Measurements from ENCODE around the gene PLAC9. TPM values are rescaled to one million over a fixed set of nuclear protein-coding genes. Genes with fewer than 3 reads are reported as not detected.

The PLAC9 gene
- total RNA-seq, 1 donor from 2014 or later = not detected

DNA sequence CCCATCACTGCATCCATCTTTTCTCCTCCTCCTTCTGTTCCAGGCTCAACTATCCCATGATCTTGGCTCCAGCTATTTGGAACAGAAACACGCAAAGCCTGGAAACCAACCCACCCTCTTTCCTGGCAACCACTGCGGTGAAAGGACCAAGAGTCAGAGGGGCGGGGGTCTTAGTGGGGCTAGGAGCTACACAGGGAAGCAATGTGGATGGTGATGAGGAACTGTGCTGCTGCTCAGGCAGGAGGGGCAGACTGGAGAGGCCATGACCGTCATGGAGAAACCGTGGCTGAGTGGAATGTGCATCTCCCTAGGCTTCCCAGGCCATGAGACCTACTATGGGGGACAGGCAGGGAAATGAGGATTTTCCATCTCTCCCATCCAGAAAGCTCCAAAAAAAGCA, 25.6 kb downstream of the PLAC9 start:
- no peak for DNase-seq (ENCODE audit: low spot score)
- no peaks in the 10 kb centered on the region for H3K9me3 Mint-ChIP-seq
- peak overlapping the region; percentile 8 for H3K27ac Mint-ChIP-seq
- intact Hi-C loops (cut with micrococcal nuclease) = no loop called here
- peaks cover 15% of the 10 kb centered on the region for H3K4me1 Mint-ChIP-seq (ENCODE audit: low read depth)
- H3K4me3 Mint-ChIP-seq (ENCODE audit: low read depth) = no peak overlapping the region
- peaks cover 92% of the 10 kb centered on the region for H3K36me3 Mint-ChIP-seq (ENCODE audit: low read depth)
- no peaks in the 10 kb centered on the region for H3K27me3 Mint-ChIP-seq (ENCODE audit: low read depth)

DNA sequence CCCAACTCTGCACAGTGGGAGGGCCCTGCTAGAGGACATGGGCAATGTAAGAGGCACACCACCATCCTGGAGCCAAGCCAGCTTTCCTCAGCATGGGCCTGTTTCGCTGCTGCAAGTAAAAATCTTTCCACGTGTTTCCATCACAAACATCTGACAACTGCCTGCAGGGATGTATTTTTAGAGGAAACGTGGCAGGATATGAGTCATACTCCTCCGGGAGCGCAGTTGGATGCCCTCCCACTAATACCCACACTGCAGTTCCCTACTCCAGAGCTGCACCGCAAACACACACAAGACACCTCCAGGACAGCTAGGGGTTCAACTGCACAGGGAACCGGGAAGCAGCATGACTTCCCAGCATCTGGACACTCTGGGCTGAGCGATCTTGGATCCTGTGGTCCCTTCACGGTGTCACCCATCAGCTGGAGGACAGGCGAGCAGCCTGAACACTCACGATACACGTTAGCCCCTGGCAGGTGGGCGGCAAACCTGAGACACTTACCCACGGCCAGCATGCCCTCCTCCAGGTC, 26.1 kb downstream of the PLAC9 start:
- H3K9me3 Mint-ChIP-seq = no peaks in the 10 kb centered on the region
- intact Hi-C loops (cut with micrococcal nuclease) = no loop called here
- no peaks in the 10 kb centered on the region for H3K27me3 Mint-ChIP-seq (ENCODE audit: low read depth)
- peaks cover 92% of the 10 kb centered on the region for H3K36me3 Mint-ChIP-seq (ENCODE audit: low read depth)
- H3K27ac Mint-ChIP-seq = peak overlapping the region; percentile 12
- H3K4me3 Mint-ChIP-seq (ENCODE audit: low read depth) = no peak overlapping the region
- DNase-seq (ENCODE audit: low spot score) = no peak
- peaks cover 15% of the 10 kb centered on the region for H3K4me1 Mint-ChIP-seq (ENCODE audit: low read depth)

DNA sequence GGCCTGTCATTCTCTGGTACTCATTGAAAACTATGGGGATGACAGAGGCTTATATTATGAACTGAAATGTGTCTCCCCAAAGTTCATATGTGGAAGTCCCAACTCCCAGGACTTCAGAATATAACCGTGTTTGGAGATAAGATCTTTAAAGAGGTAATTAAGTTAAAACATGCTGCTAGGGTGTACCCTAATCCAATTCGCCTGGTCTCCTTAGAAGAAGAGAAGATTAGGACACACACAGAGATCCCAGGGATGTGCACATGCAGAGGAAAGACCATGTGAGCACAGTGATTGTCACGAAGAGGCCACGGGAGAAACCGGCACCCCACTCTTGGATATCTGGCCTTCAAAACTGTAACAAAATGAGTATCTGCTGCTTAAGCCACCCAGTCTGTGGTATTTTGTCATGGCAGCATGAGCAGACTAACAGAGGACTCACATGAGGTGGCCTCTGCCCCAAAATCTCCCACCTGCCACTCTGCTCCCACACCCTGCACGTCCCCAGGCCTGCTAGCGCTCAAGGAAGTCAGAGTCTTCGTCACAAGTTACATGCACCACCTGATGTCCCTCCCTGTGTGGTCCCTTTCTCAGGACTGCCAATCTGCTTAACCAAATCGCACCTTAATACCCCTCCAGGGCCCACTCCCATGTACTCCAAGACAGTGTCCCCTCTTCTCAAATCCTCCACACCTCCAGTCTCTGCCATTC, 26.8 kb downstream of the PLAC9 start:
- Mint-ChIP-seq H3K9me3 (no peaks in the 10 kb centered on the region), H3K27me3 (ENCODE audit: low read depth) (no peaks in the 10 kb centered on the region), H3K27ac (peak overlapping the region; percentile 36), H3K4me3 (ENCODE audit: low read depth) (no peak overlapping the region), H3K36me3 (ENCODE audit: low read depth) (peaks cover 93% of the 10 kb centered on the region), H3K4me1 (ENCODE audit: low read depth) (peaks cover 15% of the 10 kb centered on the region)
- DNase-seq (ENCODE audit: low spot score) = no peak
- intact Hi-C loops (cut with micrococcal nuclease) = no loop called here

DNA sequence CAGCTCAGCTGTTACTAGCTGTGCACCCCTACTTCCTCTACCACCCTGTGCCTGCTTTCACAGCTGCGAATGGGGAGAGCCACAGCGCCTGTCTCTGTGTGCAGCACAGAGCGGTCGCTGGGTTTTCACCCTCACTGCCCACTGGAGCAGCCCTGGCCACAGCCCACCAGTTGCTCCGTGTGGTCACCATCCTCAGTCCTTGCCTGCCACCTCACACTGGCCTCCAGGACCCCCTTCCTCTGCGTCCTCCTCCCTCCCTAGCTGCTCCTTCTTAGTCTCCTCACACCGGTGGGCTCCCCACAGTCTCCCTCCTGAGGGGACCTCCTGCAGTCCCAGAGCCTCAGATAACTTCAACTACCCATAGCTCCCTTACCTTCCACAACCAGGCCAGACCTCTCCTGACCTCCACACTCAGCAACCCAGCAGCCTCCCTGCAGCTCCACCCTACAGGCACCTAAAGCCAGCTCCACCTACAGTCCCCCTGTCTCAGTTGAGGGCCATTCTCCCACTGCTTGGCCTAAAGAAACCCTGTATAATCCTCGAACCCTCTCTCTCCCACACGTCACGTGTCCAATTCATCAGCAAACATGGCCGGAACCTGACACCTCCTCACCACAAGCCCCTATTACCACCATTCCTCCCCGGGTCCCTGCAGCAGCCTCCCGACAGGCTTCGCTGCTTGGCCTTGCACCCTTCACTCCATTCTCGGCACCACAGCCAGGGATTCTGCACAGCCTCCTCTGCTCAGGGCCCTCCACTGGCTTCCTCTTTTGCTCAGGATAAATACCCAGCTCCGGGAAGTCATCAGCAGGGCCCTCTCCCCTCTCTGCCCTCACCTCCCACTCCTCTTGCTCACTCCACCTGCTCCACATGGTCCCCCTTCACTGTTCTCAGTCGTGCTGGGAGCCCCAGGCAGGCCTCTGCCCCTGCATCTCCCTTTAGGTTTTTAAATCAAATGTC, 28.1 kb downstream of the PLAC9 start:
- Mint-ChIP-seq H3K4me1 (ENCODE audit: low read depth) (peaks cover 10% of the 10 kb centered on the region), H3K27ac (peak overlapping the region; percentile 25), H3K9me3 (no peaks in the 10 kb centered on the region), H3K36me3 (ENCODE audit: low read depth) (peaks cover 85% of the 10 kb centered on the region), H3K4me3 (ENCODE audit: low read depth) (no peak overlapping the region), H3K27me3 (ENCODE audit: low read depth) (no peaks in the 10 kb centered on the region)
- DNase-seq (ENCODE audit: low spot score) = no peak
- intact Hi-C loops (cut with micrococcal nuclease) = no loop called here

DNA sequence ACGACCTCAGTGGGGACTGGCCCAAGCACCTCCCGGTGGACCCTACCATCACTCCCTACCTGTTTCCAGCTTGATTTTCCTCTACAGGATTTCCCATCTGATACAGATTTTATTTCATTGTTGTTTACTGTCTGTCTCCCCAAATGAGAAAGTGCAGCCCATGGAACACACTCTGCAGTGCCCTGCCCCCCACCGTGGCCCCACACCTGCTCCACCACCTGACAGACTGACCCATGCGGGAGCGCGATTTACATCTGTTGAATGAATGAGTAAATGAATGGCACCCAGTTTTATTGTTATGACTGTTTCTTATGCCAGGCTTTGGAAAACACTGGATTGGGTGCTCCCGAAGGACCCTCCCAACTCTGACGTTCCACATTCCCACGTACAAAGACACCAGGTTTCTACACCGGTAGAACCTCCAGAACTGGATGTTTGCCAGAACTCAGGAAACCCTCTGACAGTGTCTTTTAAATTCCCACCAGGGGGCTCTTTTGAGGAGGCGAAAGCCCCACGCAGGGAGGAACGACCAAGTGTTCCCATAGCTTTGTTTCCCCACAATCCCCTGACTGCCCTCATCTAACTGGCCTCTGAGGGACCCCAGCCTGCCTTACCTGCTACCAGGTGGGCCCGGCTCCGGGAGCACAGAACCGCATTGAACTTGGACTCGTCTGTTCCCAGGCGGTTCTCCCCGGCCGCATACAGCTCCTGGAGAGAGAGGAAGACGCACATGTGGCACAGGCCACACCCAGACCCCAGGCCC, 29.0 kb downstream of the PLAC9 start:
- H3K27ac Mint-ChIP-seq = peak overlapping the region; percentile 25
- DNase-seq (ENCODE audit: low spot score) = no peak
- peaks cover 15% of the 10 kb centered on the region for H3K4me1 Mint-ChIP-seq (ENCODE audit: low read depth)
- intact Hi-C loops (cut with micrococcal nuclease) = no loop called here
- H3K9me3 Mint-ChIP-seq = no peaks in the 10 kb centered on the region
- H3K27me3 Mint-ChIP-seq (ENCODE audit: low read depth) = no peaks in the 10 kb centered on the region
- H3K36me3 Mint-ChIP-seq (ENCODE audit: low read depth) = peaks cover 88% of the 10 kb centered on the region
- no peak overlapping the region for H3K4me3 Mint-ChIP-seq (ENCODE audit: low read depth)

DNA sequence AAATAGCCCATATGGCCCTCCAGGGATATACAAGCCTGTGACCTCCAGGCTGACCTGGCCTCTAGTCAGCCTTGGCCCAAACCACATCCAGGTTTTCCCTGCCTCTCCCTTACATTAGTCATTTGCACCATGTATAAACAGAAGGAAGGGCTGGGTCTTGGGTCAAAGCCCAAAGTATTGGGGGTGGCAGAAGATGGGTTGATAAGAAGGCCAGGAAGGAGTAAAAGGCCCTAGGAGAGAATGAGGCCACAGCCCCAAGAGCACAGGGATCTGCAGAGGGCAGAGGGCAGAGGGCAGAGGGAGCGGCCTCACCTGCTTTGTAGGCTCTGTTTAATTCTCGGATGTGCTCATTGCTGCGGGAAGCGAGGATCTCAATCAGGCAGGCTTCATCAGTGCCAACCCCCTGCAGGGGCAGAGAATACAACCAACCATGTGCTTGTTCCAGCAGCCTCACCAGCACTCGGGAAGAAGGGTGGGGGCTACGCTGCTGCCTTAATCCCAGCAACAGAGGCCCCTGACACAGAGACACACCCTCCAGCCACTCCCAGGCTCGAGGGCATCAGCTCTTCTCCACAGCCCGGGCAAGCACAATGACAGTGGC, 31.3 kb downstream of the PLAC9 start:
- peaks cover 70% of the 10 kb centered on the region for H3K36me3 Mint-ChIP-seq (ENCODE audit: low read depth)

DNA sequence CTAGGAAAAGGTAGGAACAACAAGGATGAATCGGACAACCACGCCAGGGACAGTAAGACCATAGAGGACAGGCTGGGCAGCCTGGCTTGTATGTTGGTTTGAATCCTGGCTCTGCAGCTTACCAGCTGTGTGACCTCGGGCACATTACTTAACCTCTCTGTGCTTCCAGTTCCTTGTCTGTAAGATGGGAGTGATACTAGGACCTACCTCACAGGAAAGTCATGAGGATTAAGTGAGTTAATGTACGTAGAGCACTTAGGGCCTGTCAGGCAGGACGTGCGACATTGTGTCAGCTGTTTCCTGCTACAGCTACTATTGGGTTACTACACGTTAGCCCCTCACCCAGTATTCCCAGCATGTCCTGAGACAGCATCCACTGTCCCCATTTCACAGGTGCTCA, 32.1 kb downstream of the PLAC9 start:
- Mint-ChIP-seq H3K27ac (no peak overlapping the region), H3K27me3 (ENCODE audit: low read depth) (no peaks in the 10 kb centered on the region), H3K4me1 (ENCODE audit: low read depth) (peaks cover 7% of the 10 kb centered on the region), H3K4me3 (ENCODE audit: low read depth) (no peak overlapping the region), H3K9me3 (no peaks in the 10 kb centered on the region), H3K36me3 (ENCODE audit: low read depth) (peaks cover 67% of the 10 kb centered on the region)
- DNase-seq (ENCODE audit: low spot score) = no peak
- intact Hi-C loops (cut with micrococcal nuclease) = no loop called here

More for the DNA sequence above, 31.3 kb downstream of the PLAC9 start:
- peaks cover 15% of the 10 kb centered on the region for H3K4me1 Mint-ChIP-seq (ENCODE audit: low read depth)
- H3K27ac Mint-ChIP-seq = no peak overlapping the region
- H3K9me3 Mint-ChIP-seq = no peaks in the 10 kb centered on the region
- H3K4me3 Mint-ChIP-seq (ENCODE audit: low read depth) = no peak overlapping the region
- intact Hi-C loops (cut with micrococcal nuclease) = no loop called here
- H3K27me3 Mint-ChIP-seq (ENCODE audit: low read depth) = no peaks in the 10 kb centered on the region
- no peak for DNase-seq (ENCODE audit: low spot score)

DNA sequence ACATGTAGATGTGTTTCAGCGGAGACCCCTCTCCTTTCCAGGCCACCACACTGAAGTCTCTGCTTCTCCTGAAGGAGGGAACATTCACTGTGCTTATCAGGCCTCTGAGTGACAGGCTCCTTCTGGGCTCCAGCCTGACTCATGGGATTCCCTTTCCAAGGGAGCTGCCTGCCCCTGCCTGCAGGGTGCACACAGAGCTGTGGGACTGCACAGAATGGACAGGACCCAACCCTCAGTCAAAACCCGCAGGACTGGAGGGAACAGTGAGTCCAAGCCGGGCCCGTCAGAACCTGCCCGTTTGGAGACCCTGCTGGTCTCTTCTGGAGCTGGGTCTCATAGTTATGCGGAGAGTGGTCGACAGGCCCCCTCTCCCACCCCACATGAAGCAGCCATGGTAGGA, 32.6 kb downstream of the PLAC9 start:
- Mint-ChIP-seq H3K4me3 (ENCODE audit: low read depth) (no peak overlapping the region), H3K4me1 (ENCODE audit: low read depth) (peaks cover 6% of the 10 kb centered on the region), H3K27me3 (ENCODE audit: low read depth) (no peaks in the 10 kb centered on the region), H3K27ac (no peak overlapping the region), H3K36me3 (ENCODE audit: low read depth) (peaks cover 65% of the 10 kb centered on the region), H3K9me3 (no peaks in the 10 kb centered on the region)
- no peak for DNase-seq (ENCODE audit: low spot score)
- intact Hi-C loops (cut with micrococcal nuclease) = no loop called here

DNA sequence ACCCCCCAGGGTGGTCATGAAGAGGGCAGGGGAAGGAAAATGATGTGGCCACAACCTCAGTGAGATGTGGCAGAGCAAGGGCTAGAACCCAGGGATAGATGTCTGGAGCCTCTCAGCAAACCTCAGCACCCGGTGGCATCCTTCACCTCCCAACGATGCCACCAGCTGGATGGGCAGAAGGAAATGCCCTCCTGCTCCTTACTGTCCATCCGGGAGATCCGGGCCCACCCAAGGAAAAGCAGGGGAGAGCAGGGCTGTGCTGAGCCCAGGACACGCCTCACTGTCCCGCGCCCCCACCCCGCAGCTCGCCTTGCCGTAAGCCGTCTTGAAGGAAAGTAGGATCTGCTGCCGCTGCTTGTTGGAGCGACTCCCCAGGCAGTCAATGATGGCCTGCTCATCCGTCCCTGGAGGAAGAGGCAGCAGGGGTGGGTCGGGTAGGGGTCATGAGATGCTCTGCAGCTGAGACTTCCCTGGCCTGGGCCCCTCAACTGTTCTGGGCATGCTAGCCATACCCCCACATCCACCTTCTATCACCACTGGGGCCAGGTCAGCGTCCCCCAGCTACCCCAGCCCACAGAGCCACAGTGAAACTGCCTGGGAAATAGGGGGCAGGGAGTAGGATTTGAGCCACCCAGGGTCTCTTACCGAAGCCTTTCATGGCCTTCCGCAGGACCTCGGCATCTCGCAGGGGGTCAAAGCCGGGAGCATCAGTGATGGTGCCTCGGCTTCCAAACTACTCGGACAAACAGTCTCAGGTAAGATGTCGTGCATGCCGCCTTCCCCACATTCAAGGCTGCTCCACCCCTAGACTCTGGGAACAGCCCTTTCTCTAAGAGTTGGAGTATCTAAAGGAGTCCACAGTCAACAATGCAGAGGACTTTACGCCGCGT, 34.3 kb downstream of the PLAC9 start:
- Mint-ChIP-seq H3K4me3 (ENCODE audit: low read depth) (no peak overlapping the region), H3K36me3 (ENCODE audit: low read depth) (peaks cover 51% of the 10 kb centered on the region), H3K27ac (peak overlapping the region; percentile 11), H3K27me3 (ENCODE audit: low read depth) (no peaks in the 10 kb centered on the region), H3K9me3 (no peaks in the 10 kb centered on the region), H3K4me1 (ENCODE audit: low read depth) (peaks cover 6% of the 10 kb centered on the region)
- DNase-seq (ENCODE audit: low spot score) = no peak
- intact Hi-C loops (cut with micrococcal nuclease) = no loop called here

DNA sequence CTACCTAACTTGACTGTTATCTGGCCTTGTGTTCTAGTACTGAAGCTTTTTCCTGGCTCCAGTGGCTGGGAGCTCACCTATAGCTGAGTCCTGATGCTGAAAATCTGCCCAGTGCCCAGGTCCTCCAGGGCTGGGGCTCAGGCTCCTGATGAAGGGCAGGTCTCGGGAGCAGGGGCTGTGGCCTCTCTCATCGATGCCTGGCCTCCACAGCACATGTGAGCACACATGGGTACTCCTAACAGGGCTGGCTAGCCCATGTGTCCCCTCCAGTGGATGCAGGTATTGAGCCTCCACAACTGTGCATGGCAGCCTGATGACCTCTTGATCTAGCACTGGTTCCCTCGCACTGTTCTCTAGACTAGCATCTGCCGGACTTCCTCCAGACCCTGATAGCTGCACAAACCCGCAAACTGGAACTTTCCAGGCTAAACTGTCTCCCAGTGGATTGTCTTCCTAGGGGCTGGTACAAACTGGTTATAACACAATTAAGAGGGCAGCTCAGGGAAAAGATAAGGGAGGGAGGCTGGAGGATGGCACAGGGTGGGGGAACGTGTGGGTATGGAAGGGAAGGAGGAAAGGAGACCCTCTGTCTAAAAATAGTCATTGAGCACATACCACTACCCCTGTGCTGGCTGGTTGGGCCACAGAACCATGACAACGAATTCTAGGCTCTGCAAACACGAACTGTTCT, 35.1 kb downstream of the PLAC9 start:
- Mint-ChIP-seq H3K4me3 (ENCODE audit: low read depth) (no peak overlapping the region), H3K27ac (no peak overlapping the region), H3K4me1 (ENCODE audit: low read depth) (peaks cover 6% of the 10 kb centered on the region), H3K36me3 (ENCODE audit: low read depth) (peaks cover 45% of the 10 kb centered on the region), H3K27me3 (ENCODE audit: low read depth) (no peaks in the 10 kb centered on the region), H3K9me3 (no peaks in the 10 kb centered on the region)
- DNase-seq (ENCODE audit: low spot score) = no peak
- intact Hi-C loops (cut with micrococcal nuclease) = no loop called here

DNA sequence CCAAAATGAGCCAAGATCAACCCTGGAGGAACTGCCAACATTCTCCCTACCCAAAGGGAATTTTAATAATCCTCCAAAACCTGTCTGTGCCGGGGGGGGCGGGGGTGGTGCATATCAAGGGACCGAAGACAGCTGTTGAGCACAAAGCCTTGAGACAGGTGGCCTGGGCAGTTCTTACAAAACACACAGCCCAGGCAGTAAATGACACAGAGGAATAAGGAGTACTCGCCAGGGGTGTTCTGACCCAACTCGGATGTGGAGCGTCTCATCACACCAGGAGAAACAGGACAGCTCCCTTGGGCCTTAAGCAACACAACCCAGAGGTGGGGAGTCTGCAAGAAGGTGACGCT, 35.6 kb downstream of the PLAC9 start:
- no peak overlapping the region for H3K4me3 Mint-ChIP-seq (ENCODE audit: low read depth)
- no peaks in the 10 kb centered on the region for H3K9me3 Mint-ChIP-seq
- intact Hi-C loops (cut with micrococcal nuclease) = no loop called here
- no peaks in the 10 kb centered on the region for H3K27me3 Mint-ChIP-seq (ENCODE audit: low read depth)
- peaks cover 6% of the 10 kb centered on the region for H3K4me1 Mint-ChIP-seq (ENCODE audit: low read depth)
- H3K36me3 Mint-ChIP-seq (ENCODE audit: low read depth) = peaks cover 41% of the 10 kb centered on the region
- no peak for DNase-seq (ENCODE audit: low spot score)
- H3K27ac Mint-ChIP-seq = no peak overlapping the region

Data from activated T-helper 2 cell treated with anti-CD3 and anti-CD28 coated beads, Interferon-gamma antibody, Interleukin-2, Interleukin-4, amounts not matched to agents 10 μg/mL and 5 μg/mL and 100 μg/mL, durations not matched to agents 14 hours and 24 hours and 36 hours (primary cell).